DMS79 (cell line): ENCODE measurements around the gene BIRC3.
"Not testable (repeated sequence)": the region's sequence is repeated elsewhere in the genome, so short reads cannot be mapped to it uniquely, and the experiment has no call there.

Experiments used
- DNase-seq: peaks from one replicate; lab custom pipeline; 2025; lab: John Stamatoyannopoulos, UW

BIRC3 gene

DNA sequence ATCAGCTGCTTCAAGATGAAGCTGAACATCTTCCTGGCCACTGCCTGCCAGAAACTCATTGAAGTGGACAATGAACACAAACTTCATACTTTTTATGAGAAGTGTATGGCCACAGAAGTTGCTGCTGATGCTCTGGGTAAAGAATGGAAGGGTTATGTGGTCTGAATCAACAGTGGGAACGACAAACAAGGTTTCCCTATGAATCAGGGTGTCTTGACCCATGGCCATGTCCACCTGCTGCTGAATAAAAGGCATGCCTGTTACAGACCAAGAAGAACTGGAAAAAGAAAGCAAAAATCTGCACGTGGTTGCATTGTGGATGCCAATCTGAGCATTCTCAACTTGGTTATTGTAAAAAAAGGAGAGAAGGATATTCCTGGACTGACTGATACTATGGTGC is 22.2 kb upstream of the BIRC3 start:
- no peak for DNase-seq

DNA sequence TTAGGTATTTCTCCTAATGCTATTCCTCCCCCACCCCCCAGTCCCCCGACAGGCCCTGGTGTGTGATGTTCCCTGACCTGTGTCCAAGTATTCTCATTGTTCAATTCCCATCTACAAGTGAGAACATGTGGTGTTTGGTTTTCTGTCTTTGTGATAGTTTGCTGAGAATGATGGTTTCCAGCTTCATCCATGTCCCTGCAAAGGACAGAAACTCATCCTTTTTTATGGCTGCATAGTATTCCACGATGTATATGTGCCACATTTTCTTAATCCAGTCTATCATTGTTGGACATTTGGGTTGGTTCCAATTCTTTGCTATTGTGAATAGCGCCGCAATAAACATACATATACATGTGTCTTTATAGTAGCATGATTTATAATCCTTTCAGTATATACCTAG is 20.5 kb upstream of the BIRC3 start:
- DNase-seq: not testable (repeated sequence)

DNA sequence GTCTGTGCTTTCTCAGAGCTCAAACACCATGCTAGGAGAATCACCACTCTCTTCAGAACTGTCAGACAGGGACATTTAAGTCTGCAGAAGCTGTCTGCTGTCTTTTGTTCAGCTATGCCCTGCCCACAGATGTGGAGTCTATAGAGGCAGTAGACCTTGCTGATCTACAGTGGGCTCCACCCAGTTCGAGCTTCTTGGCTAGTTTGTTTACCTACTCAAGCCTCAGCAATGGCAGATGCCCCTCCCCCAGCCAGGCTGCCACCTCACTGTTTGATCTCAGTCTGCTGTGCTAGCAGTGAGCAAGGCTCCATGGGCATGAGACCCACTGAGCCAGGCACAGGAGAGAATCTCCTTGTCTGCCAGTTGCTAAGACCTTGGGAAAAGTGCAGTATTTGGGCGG is 16.4 kb upstream of the BIRC3 start:
- DNase-seq: not testable (repeated sequence)

DNA sequence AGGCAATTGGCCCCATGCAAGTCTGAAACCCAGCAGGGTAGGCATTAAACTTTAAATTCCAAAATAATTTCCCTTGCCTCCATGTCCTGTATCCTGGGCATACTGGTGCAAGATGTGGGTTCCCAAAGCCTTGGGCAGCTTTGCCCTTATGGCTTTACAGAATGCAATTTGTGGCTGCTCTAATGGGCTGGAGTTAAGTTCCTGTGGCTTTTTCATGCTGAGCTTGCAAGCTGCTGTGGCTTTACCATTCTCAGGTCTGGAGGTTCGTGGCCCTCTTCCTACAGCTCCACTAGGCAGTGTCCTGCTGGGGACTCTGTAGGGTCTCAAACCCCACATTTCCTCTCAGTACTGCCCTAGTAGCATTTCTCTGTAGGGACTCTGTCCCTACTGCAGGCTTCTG is 15.0 kb upstream of the BIRC3 start:
- no peak for DNase-seq

DNA sequence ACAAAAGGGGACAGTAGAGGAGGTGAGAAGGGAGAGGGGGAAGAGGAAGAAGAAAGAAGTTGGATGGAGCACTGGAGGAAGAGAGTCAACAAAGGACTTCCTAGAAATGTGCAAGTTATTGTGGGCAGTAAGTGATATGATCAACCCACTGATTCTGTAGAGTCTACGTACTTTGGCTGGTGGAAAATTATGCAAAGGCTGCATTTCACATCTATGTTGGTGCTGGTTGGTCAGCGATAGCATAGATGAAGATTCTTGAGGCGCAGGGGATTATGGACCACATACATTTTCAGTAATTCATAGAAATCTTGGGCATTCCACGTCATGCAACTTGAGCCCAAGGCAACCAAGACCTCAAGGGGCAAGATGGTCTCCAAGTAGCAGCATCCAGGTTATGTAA is 12.6 kb upstream of the BIRC3 start:
- DNase-seq: no peak

DNA sequence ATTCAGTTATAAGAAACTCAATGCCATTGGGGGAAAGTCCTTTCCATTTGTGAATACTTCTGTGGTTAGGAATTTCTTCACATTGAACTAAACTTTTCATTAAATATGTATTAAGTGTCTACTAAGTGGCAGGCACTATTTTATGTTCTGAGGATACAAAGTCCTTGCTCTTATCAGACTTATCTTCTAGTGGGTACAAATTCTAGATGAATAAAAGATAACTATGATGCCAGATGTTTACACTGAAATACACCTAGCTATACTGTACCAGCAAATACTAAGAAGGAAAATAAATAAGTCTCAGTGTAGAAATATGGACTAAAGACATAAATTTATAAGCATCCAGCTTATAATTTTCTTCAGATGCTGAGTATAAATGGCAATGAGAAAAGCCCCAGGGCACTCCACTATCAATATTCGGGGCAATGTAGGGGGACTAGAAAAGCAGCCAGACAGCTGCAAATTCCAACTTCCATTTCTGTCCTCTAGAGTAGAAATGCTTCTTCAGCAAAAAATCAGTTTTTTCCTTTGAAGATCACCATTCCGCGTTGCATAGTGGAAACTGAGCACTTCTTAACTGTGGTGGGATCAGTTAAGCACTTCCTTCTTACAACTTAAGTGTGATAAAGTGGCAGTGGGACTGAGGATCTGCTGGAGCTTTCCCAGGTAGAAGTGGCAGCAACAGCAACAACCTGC is 11.8 kb upstream of the BIRC3 start:
- DNase-seq: no peak

DNA sequence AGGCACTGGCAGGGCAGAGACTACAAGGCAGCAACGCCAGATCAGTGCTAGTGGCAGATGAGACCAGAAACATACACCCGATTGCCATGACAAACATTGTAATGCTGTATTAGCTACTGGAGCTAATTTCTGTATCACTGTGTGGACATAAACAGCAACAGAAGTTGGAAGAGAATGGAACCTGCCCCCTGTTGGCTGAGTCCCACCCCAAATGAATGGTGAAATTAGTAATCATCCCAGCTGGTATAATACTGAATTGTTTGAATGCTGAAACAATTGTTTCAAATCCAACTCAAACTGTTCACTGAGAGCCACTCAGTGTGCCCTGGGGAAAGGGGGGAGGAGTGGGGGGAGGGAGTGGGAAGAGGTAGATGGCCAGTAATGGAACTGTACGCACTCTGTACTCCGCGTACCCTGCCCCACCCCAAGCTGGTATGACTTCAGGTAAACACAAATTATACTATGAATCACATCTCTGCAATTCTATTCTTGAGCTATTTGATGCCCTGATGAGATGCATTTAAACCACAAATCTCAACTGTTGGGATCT is 11.2 kb upstream of the BIRC3 start:
- DNase-seq: no peak

DNA sequence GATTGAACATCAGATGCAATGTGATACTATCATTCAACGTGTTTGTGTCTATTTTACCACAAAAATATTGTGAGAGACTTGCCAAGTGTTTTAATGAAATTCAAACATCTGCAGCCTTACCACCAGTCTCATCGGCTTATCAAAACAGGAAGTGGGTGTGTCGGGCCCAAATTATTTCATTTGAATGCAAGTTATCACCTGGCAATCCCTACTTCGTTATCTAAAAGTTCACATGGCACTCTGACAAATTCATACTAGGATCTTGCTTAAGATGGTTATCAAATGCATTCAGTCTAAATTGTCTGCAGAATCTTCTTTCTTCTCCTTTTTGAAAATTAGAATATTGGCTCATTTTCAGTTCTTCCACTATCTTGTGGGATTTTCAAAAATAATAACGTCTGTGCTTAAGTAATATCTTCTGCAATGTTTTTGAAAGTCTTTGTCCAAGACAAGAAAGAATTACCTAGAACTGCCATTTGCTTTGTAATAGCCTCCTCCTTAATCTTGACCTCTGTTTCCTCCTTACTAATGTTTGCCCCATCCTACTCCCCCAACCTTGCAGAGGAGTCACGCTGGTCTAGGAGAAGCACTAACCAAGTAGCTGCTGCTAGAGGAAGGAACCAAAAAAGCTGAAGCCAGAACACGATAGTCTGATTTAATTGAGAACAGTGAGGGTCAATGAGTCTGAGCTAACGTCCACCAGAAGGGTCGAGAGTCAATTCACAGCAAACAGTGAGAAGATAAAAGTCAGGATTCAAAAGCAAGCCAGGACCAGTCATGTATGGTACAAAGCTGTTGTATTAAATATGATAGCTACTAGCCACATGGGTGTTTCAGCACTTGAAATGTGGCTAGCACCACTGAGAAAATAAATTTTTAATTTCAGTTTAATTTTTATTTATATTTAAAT is 10.2 kb upstream of the BIRC3 start:
- DNase-seq: no peak

DNA sequence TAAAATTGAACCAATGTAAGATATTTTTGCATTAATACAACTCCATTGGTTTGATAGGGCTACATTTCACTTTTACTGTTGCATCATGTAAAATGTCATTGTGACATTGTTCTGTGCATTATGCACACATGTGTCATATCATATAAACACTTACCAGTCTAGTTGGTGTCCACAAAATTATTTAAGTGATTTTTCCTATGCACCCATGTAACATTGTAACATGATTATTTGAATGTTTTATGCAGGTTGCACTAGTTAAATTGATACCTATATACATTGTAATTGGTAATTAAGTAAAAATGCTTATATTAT is 9.6 kb upstream of the BIRC3 start:
- no peak for DNase-seq

DNA sequence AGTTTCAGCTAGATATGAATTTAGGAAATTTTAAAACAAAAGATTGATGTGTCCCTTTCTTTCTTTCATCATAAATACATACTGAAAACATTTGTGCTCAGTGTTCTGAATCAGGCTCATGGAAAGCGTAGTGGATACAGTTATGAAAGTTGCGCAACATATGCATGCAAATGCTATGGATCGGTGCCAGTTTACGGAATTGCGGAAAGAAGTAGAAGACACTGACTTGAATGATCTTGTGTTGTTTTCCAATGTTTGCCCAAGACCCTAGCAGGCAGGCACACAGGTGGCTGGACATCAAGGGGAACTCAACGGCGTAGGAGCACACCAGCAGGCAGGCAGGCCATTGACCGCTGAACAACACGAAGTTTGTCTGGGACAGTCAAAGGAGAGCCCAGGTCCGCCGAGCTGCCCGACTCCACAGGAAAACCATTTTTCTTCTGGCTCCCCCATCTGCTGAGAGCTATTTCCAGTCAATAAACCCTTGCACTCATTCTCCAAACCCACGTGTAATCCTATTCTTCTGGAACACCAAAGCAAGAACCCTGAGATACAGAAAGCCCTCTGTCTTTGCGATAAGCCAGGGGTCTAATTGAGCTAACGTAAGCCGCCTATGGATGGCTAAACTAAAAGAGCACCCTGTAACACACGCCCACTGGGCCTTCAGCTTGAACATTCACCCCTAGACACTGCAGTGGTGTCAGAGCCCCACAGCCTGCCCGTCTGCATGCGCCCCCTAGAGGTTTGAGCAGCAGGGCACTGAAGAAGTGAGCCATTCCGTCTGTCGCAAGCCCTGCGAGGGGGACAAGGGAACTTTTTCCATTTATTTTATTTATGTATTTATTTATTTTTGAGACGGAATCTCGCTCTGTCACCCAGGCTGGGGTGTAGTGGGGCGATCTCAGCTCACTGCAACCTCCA is 7.4 kb upstream of the BIRC3 start:
- no peak for DNase-seq

DNA sequence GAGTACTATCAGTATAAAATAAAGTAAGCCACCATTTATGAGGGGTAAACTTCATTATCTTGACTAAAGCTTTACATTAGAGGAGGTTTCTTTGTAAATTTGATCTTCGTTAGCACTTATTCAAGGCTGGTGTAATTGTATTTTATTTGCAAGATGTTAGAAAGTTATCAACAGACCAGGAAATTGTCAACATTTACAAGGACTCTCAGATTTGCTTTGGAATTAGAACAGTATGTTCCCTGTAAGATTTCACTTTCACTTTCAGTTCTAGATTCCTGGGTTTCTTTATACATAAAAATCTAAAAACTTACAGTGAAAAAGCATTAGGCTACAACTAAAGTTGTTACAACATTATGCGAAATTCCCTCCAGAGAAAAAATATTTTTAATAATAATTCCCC is 4.6 kb upstream of the BIRC3 start:
- no peak for DNase-seq

DNA sequence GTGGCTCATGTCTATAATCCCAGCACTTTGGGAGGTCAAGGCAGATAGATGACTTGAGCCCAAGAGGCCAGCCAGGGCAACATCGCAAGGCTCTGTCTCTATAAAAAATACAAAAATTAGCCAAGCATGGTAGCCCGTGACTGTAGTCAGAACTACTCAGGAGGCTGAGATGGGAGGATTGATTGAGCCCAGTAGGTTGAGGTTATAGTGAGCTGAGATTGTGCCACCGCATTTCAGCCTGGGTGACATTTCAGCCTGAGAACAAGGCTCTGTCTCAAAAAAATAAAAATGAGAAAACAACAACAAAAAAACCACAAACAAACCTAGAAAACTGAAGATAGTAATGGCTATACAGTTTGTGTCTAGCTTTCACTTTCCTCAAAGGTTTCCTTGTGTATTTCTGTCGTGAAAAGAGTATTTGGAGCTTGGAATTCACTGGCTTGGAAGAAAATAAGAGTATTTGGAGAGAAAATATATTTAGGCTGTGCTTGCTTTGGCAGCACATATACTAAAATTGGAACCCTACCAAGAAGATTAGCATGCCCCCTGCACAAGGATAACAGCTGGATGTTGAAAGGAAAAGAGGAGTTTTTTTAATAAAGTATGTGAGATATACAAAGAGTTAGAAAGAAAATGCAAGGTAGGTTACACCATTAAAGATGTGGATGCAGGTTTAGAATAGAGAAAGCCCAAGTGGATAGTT is 3.9 kb upstream of the BIRC3 start:
- no peak for DNase-seq

DNA sequence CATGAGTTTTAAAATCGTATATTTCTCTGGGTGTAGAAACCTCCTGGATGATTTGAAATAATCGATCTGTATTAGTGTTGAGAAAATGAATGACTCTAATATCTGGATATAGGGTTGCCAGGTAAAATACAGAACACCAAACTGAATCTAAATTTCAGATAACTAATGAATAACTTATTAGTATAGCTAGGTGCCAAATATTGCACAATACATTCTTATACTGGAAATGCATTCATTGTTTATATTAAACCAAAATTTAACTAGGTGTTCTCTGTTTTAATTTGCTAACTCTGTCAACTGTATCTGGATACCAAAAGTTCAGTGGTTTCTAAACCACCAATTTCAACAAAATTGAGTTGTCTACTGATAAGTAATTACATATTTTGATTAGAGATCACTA is 2.5 kb upstream of the BIRC3 start:
- no peak for DNase-seq

DNA sequence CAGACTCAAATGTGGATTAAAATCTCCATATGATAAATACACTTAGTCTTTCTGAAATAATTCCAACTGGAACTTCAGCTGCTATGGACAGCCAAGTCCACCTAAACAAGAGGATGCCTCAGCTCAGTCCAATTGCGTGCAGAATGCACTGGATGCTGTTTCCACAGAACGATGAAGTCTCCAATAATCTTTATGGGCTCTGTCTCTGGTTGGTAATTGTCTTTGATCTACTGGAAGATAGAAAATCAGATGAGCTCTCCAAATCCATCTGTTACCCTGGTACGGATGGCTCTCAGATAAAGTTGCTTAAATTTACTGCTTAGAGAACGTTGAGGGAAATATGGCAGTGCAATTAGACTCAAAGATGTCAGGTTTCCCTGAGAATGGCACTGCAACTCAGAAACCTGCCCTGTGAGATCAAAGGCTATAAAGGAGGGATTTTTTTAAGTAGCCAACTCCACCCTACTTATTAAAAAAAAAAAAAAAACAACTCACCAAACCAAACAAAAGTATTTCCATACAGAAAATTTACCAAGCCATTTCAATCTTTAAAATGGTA is 859 bp upstream of the BIRC3 start:
- no peak for DNase-seq

DNA sequence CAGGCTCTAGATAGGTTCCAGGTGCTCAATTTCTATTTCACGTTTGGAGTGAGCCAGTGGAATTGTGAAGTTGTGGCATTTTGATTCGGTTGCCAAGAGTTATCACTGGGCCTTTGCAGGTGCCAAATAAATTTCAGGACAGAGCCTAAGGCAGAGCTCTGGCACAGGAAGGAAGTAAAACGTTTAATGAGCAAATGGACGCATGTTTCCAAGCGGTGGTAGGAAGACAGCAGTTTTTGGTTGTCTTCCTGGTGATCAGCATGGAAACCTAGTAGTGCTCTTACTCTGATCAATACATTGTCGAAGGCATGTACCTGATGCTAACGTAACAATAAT is 452 bp downstream of the BIRC3 start:
- DNase-seq: no peak

DNA sequence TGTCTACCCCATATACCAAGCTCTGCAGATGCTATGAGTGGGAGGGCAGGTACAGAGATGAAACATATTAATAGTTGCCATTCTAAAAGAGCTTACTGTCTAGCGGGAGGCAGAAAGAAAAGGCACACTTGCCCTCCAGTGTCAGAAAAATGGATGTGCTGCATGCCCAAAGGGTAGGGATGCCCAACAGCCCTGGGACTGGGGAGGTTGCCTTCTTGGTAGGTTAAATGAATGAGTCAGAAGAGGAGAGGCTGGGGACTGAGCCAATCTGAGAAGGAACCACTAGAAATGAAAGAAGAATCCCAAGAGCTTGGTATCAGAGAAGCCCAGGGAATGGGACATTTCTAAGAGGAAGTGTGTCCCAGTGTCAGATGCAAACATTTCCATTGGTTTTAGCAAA is 1.2 kb downstream of the BIRC3 start:
- DNase-seq: no peak

DNA sequence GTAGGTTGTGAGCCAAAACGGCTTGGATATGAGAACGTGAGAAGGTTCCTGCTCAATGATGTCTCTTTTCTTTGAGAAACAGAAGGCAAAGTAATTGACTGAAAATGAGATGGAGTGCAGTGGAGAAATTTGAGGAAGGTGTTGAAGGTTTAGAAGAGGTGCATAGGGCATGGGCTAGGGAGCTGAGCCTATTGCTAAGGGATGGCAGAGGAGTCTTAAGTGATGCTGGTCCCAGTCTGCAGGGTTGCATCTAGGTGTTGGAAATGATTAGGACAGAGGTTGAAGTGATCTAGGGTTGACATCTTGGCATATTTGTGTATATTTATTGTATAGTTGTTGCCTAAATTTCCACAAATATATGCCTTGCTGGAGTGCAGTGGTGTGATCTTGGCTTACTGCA is 2.3 kb downstream of the BIRC3 start:
- DNase-seq: no peak

DNA sequence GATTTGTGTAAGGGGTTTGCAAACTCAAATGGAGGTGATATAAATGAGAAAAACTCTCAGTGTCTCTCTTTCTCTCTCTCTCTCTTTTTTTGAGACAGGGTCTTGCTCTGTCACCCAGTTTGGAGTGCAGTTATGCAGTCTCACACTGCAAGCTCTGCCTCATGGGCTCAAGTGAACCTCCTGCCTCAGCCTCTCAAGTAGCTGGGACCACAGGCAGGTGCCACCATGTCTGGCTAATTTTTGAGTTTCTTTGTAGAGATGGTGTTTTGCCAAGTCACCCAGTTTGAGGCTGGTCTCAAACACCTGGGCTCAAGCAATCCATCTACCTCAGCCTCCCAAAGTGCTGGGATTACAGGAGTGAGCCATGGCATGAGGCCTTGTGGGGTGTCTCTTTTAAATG is 2.9 kb downstream of the BIRC3 start:
- DNase-seq: no peak

DNA sequence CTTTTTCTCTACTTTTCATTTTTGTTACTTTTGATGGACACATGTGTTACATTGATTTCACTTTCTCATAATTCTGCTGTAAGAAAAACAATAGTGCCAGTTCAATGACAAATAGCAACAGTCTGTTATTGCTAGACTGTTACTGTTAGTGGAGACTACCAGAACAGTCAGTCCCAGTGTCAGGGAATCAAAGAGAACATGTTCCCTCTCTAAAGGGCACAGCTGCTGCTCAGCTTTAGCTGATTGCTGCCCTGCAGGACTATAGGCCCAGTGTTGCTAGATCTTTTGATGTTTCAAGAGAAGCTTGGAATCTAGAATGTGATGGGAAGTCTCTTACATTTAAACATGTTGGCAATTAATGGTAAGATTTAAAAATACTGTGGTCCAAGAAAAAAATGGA is 3.4 kb downstream of the BIRC3 start:
- no peak for DNase-seq

DNA sequence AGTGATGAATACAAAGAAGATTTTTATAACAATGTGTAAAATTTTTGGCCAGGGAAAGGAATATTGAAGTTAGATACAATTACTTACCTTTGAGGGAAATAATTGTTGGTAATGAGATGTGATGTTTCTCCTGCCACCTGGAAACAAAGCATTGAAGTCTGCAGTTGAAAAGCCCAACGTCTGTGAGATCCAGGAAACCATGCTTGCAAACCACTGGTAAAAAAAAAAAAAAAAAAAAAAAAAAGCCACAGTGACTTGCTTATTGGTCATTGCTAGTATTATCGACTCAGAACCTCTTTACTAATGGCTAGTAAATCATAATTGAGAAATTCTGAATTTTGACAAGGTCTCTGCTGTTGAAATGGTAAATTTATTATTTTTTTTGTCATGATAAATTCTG is 5.3 kb downstream of the BIRC3 start:
- no peak for DNase-seq

DNA sequence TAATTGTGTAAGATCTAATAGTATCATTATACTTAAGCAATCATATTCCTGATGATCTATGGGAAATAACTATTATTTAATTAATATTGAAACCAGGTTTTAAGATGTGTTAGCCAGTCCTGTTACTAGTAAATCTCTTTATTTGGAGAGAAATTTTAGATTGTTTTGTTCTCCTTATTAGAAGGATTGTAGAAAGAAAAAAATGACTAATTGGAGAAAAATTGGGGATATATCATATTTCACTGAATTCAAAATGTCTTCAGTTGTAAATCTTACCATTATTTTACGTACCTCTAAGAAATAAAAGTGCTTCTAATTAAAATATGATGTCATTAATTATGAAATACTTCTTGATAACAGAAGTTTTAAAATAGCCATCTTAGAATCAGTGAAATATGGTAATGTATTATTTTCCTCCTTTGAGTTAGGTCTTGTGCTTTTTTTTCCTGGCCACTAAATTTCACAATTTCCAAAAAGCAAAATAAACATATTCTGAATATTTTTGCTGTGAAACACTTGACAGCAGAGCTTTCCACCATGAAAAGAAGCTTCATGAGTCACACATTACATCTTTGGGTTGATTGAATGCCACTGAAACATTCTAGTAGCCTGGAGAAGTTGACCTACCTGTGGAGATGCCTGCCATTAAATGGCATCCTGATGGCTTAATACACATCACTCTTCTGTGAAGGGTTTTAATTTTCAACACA is 6.4 kb downstream of the BIRC3 start:
- DNase-seq: no peak
